ENCODE results near the gene RPL27.
"Not testable (repeated sequence)": the region's sequence is repeated elsewhere in the genome, so short reads cannot be mapped to it uniquely, and the experiment has no call there.

Gene RPL27

GRCh38 chr17:42997984-42998938, at the start of gene RPL27:
RPL27 (plus strand) TSS chr17:42998419; CDS start chr17:42998751, 332 bp downstream.
- DNase-seq, result peak; percentile 99

DNA sequence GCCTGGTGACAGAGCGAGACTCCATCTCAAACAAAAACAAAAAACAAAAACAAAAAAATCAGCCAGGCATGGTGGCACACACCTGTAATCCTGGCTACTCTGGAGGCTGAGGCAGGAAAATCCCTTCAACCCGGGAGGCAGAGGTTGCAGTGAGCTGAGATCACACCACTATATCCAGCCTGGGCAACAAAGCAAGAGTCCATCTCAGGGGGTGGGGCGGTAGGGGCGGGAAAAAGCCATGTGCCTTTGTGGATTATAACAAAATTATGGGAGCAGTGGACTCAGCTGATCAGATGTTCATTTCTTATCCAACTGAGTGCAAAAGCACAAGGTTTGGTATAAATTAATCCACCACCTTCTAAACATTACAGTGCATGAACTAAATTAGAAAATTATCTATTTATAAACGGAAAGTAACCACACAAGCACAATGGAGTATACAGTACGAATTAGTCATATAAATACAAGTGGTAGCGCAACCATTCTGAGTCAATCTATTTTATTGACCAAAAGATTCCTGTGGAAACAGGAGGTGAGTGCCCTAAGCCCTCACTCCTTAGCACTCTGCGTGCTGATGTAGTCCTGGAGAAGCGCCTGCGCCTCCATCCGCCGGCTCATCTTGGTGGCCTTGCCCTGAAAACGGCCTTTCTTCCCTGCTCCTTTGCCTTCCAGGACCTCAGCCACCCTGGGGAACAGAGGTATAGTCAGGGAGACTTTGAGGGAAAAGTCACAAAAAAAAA, 48.0 kb upstream of the RPL27 start:
- DNase-seq, result no peak

- DNase-seq, result no peak
Measured at GRCh38 chr17:42953669-42954068, 44.5 kb upstream of the RPL27 start.

DNA sequence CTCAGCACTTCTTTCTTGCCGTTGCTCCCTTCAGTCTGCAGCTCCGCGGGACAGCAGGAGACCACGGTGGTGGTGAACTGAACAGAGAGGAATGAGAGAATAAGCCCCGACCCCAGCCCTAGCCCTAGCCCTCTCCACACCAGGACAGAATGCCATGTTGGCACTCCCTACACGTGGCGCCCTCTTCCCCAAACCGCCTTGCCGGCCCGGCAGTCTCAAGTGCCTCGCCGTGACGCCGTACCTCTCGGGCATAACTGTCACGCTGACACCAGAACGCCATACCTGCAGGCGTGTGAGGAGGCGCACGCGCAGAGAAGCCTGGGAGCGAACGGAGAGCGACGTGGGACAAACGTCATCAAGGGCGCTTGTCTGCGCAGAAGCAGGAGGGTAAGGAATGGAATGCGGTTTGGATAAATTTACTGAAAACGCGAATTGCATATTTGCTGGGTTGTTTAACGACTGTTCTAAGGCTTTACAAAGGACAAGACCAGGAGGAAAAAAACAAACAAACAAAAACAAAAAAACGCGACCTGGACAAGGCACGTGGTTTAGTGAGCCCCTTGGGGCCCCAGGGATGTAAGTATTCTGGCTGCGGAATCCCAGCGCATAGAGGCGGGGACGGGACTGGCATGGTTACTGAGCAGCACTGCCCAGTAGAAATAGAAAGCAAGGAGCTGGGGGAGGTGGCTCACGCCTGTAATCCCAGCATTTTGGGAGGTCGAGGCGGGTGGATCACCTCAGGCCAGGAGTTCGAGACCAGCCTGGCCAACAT, 33.9 kb upstream of the RPL27 start, which contains the start of gene AARSD1:
AARSD1 (minus strand) TSS at position 294 of the 772 bp plus-strand sequence; CDS start at position 280, 14 bp downstream.
- peak; percentile 92 for DNase-seq

GRCh38 chr17:42967925-42968324, 30.3 kb upstream of the RPL27 start:
- no peak for DNase-seq

GRCh38 chr17:42969001-42969581, 29.1 kb upstream of the RPL27 start:
- no peak for DNase-seq

GRCh38 chr17:42971589-42971988, 26.6 kb upstream of the RPL27 start:
- no peak for DNase-seq

DNA sequence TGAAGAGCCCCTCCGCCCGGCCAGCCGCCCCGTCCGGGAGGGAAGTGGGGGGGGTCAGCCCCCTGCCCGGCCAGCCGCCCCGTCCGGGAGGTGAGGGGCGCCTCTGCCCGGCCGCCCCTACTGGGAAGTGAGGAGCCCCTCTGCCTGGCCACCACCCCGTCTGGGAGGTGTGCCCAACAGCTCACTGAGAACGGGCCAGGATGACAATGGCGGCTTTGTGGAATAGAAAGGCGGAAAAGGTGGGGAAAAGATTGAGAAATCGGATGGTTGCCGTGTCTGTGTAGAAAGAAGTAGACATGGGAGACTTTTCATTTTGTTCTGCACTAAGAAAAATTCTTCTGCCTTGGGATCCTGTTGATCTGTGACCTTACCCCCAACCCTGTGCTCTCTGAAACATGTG, 24.9 kb upstream of the RPL27 start:
- not testable (repeated sequence) for DNase-seq

GRCh38 chr17:42975265-42975664, 23.0 kb upstream of the RPL27 start:
- no peak for DNase-seq

GRCh38 chr17:42975701-42976100, 22.5 kb upstream of the RPL27 start:
- DNase-seq, result not testable (repeated sequence)

DNA sequence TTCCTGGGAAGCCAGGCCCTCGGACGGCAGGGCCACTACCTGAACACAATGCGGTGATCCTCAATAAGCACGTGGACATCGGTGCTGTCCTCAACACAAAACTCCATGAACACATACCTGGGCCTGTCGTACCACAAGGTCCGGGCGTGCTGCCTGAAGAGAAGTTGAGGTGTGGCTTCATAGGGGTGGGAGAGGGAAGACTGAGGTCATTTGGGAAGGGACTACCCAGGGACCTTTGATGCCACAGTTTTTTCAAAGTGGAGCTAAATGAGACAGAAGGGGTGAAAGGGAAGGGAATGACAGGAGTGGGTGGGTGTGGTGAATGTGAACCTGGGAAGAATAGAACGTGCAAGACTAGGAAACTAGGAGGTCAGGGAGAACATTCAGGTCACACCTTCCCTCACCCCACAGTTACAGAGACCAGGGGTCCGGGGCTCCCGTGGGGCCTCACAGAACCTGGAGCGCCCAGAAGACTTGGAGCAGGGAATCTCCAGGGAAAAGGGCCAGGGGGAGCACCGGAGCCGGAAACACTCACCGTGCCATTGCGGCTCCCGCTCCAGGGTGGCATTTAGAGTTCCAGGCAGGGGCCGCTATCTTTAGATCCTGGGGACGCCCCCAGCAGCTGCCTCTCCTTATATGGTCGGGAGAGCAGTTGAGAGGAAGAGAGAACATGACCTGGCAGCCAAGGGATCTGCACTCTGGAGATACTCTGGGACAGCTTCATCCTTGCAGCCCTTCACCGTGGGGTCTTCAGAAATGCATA, 18.5 kb upstream of the RPL27 start, which contains the start of gene PTGES3L:
PTGES3L (minus strand) TSS at position 570 of the 763 bp plus-strand sequence; CDS start at position 543, 27 bp downstream.
- DNase-seq, result peak; percentile 73

- peak; percentile 77 for DNase-seq
Measured at GRCh38 chr17:42980274-42980765, 17.9 kb upstream of the RPL27 start, which contains the start of gene RUNDC1. RUNDC1 (plus strand) TSS chr17:42980565; CDS start chr17:42980577, 12 bp downstream.

GRCh38 chr17:42980766-42981397, 17.3 kb upstream of the RPL27 start:
- peak; percentile 27 for DNase-seq

DNA sequence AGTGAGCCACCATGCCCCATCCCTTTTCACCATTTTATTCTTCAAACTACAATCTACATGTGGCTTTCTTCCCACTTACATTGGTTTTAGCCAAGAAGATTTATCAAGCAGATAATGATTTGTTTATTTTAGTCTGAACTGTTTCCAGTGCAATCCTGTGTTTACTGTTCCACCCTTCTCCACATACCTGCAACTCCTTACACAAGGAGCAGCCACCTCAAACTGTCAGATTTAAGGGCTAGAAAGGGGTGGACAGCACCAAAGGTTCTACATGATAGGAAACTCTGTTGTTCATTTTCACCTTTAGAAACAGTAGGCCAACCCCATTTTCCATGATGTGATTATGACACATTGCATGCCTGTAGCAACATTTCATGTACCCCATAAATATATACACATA, 16.0 kb upstream of the RPL27 start:
- DNase-seq, result no peak

DNA sequence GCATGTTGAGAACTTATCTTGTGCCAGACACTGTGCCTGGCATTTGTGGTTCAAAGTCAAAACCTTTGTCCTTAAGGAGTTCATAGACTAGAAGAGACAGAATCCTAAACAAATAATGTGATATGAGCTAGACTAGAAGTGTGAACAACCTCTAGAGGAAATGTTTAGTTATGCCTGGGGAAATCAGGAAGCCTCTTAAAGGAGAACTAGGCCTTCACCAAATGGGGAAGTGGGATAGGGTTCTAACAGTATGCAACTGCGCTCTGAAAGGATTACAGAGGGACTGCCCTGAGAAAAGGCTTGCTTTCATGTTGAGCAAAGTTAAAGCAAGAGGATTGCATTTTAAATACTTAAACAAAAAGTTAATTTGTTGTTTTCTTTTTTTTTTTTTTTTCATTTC, 13.0 kb upstream of the RPL27 start:
- no peak for DNase-seq

GRCh38 chr17:42989141-42989540, 9.1 kb upstream of the RPL27 start:
- no peak for DNase-seq

DNA sequence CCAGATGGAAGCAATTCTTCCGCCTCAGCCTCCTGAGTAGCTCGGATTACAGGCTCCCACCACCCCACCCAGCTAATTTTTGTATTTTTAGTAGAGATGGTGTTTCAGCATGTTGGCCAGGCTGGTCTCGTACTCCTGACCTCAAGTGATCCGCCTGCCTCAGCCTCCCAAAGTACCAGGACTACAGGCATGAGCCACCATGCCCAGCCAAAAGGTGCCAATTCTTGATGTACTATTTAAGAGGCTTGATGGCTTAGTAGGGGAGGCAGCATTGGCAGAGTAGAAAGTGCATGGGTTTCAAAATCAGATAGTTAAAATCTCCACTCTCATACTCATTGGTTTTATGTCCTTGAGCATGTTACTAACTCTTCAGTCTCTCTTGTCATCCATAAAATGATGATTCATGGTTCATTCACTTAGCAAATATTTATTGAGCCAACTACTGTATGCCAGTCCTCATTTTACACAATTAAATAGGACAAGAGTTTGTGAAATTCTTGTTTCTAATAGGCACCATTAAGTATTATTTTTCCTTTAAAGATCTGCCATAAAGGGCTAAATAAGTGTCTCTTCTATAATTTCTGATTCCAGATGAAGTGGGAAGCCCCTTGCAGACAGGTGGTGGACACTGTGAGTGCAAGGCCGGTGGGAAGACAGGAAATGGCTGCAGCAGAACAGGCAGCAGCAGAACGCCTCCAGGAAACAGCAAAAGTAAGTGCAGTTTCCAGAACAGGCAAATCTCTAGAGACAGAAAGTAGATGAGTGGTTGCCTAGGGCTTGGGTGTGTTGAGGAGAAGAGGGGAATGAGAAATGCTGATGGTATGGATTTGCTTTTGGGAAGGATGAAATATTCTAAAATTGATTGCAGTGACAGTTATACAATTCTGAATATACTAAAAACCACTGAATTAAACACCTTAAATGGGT, 8.2 kb upstream of the RPL27 start:
- DNase-seq, result no peak

DNA sequence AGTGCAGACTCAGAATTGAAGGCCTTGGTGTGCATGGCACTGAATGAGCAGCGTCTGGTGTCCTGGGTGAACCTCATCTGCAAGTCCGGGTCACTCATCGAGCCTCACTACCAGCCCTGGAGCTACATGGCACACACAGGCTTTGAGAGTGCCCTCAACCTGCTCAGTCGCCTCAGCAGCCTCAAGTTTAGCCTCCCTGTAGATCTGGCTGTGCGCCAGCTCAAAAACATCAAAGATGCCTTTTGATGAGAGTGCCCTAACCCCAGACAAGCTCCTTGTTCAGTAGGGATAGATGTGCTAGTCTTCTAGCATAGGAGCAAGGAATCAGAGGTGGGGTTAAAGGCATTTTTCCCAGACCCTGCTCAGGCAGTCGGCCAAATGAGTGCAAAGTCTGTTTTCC, 6.7 kb upstream of the RPL27 start:
- DNase-seq, result no peak

DNA sequence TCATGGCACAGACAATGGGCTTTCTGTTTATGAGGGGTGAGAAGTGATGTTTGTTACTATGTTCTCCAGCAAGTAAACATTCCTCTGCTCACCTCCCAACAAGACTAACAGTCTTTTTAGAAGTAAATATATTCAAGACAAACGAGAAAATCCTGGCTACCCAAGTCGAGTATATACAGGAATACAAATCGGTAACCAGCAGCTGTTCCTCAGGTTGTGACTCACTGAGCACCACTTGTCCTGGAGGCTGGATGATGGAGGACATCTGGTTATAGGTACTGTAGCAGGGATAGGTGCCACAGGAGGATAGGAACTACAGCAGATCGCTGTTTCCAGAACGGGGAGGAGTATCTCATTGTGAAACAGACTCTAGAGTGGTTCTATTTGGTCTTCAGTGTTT, 5.3 kb upstream of the RPL27 start:
- no peak for DNase-seq

DNA sequence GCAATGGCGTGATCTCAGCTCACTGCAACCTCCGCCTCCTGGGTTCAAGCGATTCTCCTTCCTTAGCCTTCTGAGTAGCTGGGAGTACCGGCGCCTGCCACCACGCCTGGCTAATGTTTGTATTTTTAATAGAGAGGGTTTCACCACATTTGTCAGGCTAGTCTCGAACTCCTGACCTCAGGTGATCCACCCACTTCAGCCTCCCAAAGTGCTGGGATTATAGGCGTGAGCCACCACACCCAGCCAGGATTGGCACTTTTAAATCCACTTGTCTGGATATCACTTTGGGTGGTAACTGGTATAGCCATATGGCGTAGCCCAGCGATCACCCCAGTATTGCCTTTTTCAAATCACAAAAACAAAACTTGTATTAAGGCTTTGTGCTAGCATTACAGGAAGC, 4.3 kb upstream of the RPL27 start:
- DNase-seq, result not testable (repeated sequence)

All from NCI-H510A treated with DMSO at 0.1 percent for 48 hours (cell line).